PFSK-1 (cell line): ENCODE measurements around the gene PTPRA.

ENCODE experiments used
- POLR2AphosphoS5 ChIP-seq: IDR thresholded peaks from 2 replicates; pipeline ENCODE4 v1.6.1; 2012; ENCODE audit warnings: low read depth, mild to moderate bottlenecking, control low read depth, low read length, moderate library complexity
- SIN3A ChIP-seq: IDR thresholded peaks from 2 replicates; pipeline ENCODE4 v1.6.1; 2012; ENCODE audit warnings: mild to moderate bottlenecking, low read length, moderate library complexity, borderline replicate concordance; ENCODE audit not compliant: insufficient read depth
- TAF1 ChIP-seq: IDR thresholded peaks from 2 replicates; pipeline ENCODE4 v1.6.1; 2012; ENCODE audit warnings: low read length, control low read depth, borderline replicate concordance; ENCODE audit not compliant: insufficient read depth
- TF ChIP-seq, protein P1 (sequence below), 2 experiments: IDR thresholded peaks; 2 replicates each; pipeline versions ENCODE4 v1.6.1 to v1.8.0; 2011 to 2012; ENCODE audit warnings: low read depth in 2 of 2, low read length in 2 of 2, control low read depth in 1 of 2, inconsistent platforms in 1 of 2, mild to moderate bottlenecking in 1 of 2, moderate library complexity in 1 of 2; ENCODE audit not compliant: insufficient read depth in 1 of 2

GRCh38 chr20:2981646-2982045 lies 108.4 kb downstream of the PTPRA start:
- TF ChIP-seq POLR2AphosphoS5 (no peak), TAF1 (no peak), SIN3A (no peak)
- TF ChIP-seq, protein P1, sequence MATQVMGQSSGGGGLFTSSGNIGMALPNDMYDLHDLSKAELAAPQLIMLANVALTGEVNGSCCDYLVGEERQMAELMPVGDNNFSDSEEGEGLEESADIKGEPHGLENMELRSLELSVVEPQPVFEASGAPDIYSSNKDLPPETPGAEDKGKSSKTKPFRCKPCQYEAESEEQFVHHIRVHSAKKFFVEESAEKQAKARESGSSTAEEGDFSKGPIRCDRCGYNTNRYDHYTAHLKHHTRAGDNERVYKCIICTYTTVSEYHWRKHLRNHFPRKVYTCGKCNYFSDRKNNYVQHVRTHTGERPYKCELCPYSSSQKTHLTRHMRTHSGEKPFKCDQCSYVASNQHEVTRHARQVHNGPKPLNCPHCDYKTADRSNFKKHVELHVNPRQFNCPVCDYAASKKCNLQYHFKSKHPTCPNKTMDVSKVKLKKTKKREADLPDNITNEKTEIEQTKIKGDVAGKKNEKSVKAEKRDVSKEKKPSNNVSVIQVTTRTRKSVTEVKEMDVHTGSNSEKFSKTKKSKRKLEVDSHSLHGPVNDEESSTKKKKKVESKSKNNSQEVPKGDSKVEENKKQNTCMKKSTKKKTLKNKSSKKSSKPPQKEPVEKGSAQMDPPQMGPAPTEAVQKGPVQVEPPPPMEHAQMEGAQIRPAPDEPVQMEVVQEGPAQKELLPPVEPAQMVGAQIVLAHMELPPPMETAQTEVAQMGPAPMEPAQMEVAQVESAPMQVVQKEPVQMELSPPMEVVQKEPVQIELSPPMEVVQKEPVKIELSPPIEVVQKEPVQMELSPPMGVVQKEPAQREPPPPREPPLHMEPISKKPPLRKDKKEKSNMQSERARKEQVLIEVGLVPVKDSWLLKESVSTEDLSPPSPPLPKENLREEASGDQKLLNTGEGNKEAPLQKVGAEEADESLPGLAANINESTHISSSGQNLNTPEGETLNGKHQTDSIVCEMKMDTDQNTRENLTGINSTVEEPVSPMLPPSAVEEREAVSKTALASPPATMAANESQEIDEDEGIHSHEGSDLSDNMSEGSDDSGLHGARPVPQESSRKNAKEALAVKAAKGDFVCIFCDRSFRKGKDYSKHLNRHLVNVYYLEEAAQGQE (IDR thresholded peaks at IDR 0.05; ENCODE audit: insufficient read depth in 1 of 2, low read depth in 2 of 2, low read length in 2 of 2), result no peak
